Smooth muscle cell of the brain vasculature (primary cell): ENCODE data around the gene CC2D1A.
A peak's percentile ranks its signal among the peaks of the same experiment; 100 is the strongest.

ENCODE experiments used
- DNase-seq: peaks from one replicate; pipeline ENCODE4 v3.0.0-alpha.2; 2012; ENCODE audit warnings: low read depth, low spot score

Gene CC2D1A

GRCh38 chr19:13877303-13877702, 28.7 kb upstream of the CC2D1A start:
- DNase-seq, result no peak

GRCh38 chr19:13880059-13881043, 25.6 kb upstream of the CC2D1A start:
- peak; percentile 83 for DNase-seq

- peak; percentile 49 for DNase-seq
These were observed 24.7 kb upstream of the CC2D1A start for GRCh38 chr19:13881251-13881691.

GRCh38 chr19:13881692-13882418, 24.1 kb upstream of the CC2D1A start:
- no peak for DNase-seq

GRCh38 chr19:13882419-13882795, 23.6 kb upstream of the CC2D1A start:
- no peak for DNase-seq

- no peak for DNase-seq
These were observed 23.2 kb upstream of the CC2D1A start for GRCh38 chr19:13882836-13883235.

GRCh38 chr19:13883516-13884064, 22.4 kb upstream of the CC2D1A start:
- no peak for DNase-seq

- no peak for DNase-seq
These were observed 21.0 kb upstream of the CC2D1A start for GRCh38 chr19:13884726-13885591.

GRCh38 chr19:13885826-13886365, 20.1 kb upstream of the CC2D1A start:
- no peak for DNase-seq

- DNase-seq, result no peak
These were observed 19.0 kb upstream of the CC2D1A start for GRCh38 chr19:13887018-13887436.

GRCh38 chr19:13887517-13887916, 18.5 kb upstream of the CC2D1A start:
- no peak for DNase-seq

GRCh38 chr19:13888281-13888680, 17.7 kb upstream of the CC2D1A start:
- DNase-seq, result no peak

- DNase-seq, result no peak
These were observed 15.9 kb upstream of the CC2D1A start for GRCh38 chr19:13890136-13890535.

GRCh38 chr19:13892870-13893269, 13.1 kb upstream of the CC2D1A start:
- no peak for DNase-seq

- DNase-seq, result no peak
These were observed 11.4 kb upstream of the CC2D1A start for GRCh38 chr19:13894552-13894951.

GRCh38 chr19:13896227-13896626, 9.8 kb upstream of the CC2D1A start:
- DNase-seq, result no peak

- DNase-seq, result no peak
These were observed 6.6 kb upstream of the CC2D1A start for GRCh38 chr19:13899393-13899792.

- DNase-seq, result no peak
These were observed 6.0 kb upstream of the CC2D1A start for GRCh38 chr19:13899912-13900584.

GRCh38 chr19:13902993-13903555, 2.9 kb upstream of the CC2D1A start:
- no peak for DNase-seq

GRCh38 chr19:13906521-13906904, 512 bp downstream of the CC2D1A start:
- DNase-seq, result no peak
